ENCODE results near the gene LRRD1.
"Not testable (repeated sequence)": the region's sequence is repeated elsewhere in the genome, so short reads cannot be mapped to it uniquely, and the experiment has no call there.

Gene LRRD1

DNA sequence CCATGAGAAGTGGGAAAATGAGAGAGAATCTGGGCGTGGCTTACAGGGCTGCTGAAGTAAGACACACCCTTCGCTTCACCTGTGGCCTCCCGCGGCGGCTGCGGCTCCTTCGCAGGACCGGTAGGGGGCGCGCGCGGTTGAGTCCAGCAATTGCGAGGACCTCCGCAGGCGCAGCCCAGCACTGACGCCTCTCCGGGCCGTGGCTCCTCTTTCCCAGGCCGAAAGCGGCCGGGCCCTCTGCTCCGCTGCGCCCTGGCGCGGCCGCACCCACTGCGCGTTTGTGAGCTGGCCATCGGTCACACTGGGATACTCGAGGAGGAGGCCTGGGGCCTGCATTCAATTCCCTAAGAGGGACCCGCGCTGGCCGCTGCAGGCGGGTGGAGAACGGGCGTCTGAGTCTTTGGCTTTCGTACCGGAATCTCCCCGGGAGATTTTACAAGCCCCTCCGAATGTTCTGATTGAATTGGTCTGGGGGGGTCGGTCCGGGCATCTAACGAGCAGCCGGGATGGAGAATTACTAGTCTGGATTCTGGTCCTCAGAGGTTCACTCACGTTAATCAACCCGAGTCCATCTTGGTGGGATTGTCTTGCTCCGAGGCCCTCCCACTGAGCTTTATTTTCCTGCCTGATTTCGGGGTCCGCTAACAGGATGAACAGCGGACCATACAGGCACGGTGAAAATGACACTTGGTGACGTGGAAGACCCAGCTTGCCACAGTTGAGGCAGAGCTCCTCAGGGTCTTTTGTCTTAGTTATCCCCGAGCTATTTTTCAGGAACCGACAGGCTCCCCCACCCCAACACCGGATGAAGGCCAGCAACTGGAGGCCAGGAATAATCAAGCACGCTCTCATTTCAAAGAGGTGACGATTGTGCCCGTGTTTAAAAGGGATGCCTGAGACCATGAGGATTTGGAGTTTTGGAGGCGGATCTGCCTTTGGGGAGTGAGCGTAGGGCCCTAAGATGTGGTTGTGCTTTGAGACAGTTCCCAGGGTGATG is at the start of gene LRRD1:
TSS of gene LRRD1 (minus strand) at position 215 of the 997 bp plus-strand sequence. CDS start 13,940 bp downstream, outside the sequence.
- DNase-seq, result peak; percentile 93

DNA sequence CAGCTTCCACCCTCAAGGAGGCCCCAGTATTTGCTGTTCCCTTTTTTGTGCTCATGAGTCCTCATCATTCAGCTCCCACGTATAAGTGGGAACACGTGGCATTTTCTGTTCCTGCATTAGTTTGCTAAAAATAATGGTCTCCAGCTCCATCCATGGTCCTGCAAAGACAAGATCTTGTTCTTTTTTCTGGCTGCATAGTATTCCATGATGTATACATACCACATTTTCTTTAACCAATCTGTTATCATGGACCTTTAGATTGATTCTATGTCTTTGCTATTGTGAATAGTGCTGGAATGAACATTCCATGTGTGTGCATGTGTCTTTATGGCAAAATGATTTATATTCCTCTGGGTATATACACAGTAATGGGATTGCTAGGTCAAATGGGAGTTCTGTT is 49.8 kb upstream of the LRRD1 start:
- no peak for DNase-seq

DNA sequence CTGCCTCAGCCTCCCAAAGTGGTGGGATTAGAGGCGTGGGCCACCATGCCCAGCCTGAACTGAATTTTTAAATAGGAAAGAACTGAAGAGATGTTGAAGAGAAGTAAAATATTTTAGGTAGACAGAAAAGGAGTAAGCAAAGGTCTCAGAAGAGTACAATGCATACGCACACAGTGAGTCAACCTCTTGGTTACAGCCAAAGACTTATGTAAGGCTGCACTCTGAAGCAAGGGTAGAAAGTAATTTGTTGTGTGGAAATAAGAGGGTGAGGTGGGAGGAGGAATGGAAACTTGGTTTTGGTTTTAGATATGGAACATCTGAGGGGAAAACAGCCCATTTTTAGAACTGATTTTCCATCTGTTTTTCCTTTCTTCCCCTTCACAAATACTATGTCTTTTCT is 49.2 kb upstream of the LRRD1 start:
- DNase-seq, result no peak

DNA sequence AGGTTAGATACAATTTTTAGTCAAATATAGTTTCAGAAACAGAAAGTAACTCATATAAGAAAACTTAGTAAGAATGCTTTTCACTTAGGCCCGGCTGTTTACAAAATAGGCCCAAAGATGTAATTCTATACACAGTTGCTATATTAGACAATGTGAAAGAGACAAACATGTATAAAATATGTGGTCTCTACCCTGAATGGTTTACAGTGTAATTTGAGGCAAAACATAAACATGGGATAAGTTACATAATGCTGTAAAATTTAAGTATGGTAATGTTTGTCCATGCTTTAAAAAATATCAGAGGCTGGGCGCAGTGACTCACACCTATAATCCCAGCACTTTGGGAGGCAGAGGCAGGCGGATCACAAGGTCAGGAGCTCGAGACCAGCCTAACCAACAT is 48.0 kb upstream of the LRRD1 start:
- no peak for DNase-seq

DNA sequence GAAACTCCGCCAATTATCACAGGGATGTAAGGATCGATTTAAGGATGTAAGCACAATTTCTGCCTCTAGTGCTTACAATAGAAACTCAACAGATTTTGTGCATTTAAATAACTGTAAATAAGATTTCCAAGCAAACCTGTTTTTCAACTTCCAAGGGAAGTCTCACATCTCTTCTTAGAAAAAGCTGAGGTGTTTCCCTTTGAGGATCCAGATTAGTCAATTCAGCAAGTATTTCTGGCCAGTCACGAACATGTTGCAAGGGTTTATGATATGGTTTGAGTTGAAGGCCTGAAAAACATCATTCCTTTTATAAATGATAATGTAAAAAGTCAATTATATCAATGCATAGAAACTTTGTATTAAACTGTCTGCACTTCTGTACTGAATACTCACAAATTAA is 42.8 kb upstream of the LRRD1 start:
- DNase-seq, result no peak

DNA sequence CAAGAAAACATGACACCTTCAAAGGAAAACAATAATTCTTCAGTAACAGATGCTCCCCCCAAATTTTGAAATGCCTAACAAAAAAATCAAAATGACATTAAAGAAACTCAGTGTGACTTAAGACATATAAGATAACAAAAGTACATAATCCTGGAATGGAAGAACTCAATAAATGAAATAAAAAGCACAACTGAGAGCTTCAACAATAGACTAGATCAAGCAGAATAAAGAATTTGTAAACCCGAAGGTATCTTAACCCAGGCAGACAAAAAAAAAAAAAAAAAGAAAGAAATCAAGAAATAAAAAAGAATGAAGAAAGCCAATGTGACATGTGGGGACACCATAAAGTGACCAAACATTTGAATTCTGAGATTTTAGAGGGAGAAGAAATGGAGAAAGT is 27.7 kb upstream of the LRRD1 start:
- DNase-seq, result no peak

DNA sequence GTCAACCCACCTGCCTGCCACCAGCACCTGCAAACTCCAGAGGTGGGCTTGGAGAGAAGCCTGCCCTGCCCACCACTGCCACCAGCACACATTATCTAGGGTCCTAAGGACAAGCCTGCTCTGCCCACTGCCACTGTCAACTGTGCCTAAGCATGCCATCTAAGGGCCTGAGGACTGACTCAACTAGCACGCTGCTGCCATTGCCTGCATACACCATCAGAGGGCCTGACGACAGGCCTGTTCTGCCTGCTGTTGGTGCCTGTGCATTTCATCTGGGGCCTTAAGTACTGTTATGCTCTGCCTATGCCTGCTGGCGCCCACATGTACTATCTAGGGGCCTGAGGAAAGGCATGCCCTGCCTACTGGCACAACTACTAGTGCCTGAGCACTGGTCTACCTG is 27.0 kb upstream of the LRRD1 start:
- no peak for DNase-seq

DNA sequence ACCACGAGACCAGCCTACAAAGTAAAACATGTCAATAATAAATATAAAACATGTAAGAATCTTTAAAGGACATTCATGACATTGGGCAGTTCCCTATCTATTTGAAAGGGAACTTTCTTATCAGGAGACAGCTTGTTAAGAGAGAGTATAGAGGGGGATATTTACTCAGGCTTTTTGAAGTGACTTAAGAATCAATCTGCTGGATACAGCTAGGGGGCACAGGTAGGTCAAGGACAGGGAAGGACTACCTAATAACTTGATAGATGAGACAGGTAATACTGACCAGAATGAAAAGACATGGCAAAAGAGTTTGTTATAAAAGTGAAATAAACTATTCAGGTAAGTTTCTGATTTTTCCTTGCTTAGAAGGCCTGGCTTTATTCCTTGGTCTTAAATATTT is 21.8 kb upstream of the LRRD1 start:
- no peak for DNase-seq

DNA sequence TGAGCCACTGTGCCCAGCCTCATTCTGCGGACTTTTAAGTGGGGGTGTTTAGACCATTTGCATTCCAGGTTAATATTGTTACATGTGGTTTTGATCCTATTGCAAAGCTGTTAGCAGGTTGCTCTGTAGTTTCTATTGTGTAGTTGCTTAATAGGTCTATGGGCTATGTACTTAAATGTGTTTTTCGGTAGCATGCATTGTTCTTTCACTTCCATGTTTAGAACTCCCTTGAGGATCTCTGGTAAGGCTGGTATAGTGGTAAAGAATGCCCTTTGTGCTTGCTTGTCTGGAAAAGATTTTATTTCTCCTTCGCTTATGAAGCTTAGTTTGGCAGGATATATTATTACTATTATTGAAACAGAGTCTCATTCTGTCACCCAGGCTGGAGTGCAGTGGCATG is 13.4 kb upstream of the LRRD1 start:
- DNase-seq, result no peak

DNA sequence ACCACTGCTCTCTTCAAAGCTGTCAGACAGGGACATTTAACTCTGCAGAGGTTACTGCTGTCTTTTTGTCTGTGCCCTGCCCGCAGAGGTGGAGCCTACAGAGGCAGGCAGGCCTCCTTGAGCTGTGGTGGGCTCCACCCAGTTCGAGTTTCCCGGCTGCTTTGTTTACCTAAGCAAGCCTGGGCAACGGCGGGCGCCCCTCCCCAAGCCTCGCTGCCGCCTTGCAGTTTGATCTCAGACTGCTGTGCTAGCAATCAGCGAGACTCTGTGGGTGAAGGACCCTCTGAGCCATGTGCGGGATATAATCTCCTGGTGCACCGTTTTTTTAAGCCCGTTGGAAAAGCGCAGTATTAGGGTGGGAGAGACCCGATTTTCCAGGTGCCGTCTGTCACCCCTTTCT is 10.3 kb upstream of the LRRD1 start:
- not testable (repeated sequence) for DNase-seq

DNA sequence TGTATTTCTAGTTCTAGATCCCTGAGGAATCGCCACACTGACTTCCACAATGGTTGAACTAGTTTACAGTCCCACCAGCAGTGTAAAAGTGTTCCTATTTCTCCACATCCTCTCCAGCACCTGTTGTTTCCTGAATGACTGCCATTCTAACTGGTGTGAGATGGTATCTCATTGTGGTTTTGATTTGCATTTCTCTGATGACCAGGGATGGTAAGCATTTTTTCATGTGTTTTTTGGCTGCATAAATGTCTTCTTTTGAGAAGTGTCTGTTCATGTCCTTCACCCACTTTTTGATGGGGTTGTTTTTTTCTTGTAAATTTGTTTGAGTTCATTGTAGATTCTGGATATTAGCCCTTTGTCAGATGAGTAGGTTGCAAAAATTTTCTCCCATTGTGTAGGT is 5.4 kb upstream of the LRRD1 start:
- DNase-seq, result not testable (repeated sequence)

DNA sequence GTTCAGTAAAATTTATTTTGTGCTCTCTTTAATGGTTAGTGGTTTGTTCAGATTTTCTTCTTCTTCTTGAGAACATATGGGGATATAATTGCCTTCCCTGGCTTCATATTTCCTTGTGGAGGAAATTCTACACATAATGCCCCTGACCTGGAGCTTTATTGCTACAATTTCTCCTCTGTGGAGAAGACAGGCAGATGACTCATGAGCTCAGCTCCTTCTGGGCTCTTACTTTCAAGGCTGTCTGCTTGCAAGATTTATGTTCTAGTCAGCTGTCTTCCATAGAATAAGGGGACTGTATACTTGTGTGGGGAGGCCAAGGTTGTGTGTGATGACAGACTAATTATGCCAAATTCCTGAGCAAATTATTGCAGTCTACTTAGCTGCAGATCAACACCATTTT is 1.6 kb downstream of the LRRD1 start:
- no peak for DNase-seq

DNA sequence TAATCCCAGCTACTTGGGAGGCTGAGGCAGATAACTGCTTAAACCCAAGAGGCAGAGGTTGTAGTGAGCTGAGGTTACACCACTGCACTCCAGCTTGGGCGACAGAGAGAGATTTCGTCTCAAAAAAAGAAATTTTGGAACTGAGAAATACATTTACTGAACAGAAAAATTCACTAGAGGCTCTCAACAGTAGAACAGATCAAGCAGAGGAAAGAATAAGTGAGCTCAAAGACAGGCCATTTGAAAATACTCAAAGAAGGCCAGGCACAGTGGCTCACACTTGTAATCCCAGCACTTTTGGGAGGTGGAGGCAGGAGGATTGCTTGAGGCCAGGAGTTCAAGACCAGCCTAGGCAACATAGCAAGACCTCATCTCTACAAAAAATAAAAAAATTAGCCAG is 9.4 kb downstream of the LRRD1 start:
- not testable (repeated sequence) for DNase-seq

DNA sequence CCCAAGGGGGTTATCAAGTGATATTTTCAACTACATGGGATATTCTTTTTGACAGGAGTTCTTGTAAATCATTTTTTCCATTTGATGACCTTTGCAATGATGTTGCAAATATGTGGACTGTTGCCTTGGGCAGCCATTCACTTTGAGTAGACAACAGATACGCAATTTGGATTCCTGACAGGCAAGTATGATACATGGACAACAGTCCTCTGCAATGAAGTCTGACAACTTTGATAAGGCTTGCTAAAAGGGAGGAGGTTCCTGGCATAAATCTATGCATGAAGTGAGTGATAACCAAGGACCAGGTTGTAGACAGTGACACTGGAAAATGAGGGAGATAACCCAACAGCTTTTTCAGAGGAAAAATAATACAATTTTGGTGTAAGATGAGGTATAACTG is 17.7 kb downstream of the LRRD1 start:
- no peak for DNase-seq

DNA sequence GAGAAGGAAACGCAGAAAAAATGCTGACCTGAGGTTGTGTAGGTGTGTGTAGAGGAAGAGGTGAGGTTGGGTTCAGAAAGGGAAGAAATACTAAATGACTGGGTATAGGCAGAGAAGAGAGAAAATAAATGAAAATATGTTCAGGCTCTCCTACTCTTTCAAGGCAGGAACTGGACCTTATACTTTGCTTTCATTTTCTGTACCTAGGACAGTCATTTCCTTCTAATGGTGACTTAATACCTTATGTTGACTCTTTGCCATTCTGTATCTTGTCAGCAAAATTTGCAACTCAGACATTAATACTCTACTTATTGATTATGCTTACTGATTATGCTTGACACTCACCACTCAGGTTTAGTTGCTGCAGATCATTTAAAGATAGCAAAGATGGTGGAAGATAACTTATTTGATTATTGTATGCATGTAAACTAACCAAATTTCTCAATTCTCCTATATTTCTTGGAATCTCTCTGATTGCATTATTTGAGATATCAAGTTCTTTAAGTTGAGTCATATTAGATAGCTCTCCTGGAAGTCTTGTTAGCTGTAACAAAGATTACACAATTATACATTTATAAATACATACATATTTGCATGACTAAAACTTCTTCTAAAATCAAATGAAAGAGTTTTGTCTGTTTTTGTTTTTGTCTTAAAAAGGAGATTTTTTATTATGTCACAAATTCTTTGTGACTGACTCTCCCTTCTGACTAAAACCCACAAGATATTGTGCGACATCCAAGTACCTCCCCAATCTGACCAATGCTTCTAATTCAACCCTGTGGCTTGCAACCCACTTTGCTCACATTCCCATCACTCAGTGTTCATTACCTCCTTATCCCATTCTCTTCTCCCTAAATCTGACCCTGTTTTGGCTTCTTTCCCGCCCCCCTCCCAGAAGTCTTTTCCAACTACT is 20.0 kb downstream of the LRRD1 start:
- no peak for DNase-seq

DNA sequence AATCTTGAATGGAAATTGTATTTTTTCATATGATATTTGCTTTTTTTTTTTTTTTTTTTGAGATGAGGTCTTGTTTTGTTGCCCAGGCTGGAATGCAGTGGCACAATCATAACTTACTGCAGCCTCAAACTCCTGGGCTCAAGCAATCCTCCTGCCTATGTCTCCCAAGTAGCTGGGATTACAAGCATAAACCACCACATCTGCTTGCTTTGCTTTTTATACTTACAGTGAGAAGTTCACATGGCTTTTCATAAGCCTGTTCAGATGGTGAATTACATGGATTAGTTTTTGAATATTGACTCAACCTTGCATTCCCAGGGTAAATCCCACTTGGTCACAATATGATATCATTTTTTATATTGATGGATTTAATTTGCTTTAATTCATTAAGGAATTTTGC is 22.0 kb downstream of the LRRD1 start:
- DNase-seq, result no peak

DNA sequence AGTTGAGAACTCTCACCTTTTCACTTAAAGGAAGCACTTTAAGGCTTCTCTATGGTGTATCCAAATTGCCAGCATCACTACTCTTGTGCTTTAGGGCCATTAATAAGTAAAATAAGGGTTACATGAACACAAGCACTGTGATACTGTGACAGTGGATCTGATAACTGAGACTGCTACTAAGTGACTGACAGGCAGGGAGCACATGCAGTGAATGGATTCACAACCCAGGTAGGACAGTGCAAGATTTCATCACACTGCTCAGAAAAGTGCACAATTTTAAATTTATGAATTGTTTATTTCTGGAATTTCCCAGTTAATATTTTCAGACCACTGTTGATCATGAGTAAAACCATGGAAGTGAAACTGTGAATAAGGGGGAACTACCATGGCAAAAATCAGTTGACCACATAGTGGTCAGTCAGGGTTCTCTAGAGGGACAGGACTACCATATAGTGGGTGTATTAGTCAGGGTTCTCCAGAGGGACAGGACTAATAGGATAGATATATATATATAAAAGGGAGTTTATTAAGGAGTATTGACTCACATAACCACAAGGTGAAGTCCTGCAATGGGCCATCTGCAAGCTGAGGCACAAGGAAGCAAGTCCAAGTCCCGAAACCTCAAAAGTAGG is 23.7 kb downstream of the LRRD1 start:
- DNase-seq, result no peak

DNA sequence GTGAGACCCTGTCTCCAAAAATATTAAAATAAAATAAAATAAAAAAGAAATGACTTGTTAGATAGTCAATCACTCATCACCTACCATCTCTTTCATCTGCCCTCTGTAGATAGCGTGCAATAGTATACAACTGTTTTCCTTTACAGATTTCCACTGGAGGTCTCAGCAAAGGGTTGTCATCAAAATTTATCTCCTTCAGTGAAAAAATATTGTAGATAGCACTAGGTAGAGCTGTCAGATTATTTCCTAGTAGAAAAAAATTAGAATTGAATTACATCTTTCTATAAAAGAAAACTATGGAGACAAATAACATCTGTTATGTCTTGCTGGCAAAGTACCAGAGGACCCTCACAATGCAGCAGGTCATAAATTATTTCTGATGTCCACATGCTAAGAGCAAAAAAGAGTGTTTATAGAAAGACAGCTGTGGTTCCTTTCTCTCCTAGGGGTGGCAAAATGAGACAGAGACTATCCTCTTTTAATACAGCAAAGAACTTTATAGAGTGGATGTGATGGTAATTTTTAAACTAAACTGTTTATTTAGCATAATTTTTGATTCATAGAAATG is 28.4 kb downstream of the LRRD1 start:
- no peak for DNase-seq

DNA sequence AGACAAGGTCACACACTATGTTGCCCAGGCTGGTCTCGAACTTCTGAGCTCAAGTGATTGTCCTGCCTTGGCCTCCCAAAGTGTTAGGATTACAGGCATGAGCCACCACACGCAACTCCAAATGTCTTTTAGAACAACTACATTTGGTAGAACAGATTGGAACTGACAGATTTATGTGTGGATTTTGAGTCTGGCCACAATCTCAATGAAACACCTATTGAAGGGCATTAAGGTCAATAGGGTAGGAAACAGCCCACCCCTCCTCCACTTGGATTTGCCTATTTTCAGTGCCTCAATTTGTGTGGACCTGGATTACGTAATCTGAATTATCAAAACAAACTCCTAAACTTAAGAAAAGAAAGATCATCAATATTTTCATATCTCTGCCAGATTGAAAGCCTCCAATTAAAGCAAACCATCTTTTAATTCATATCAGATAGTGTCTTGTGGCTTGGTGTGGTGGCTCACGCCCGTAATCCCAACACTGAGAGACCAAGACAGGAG is 29.2 kb downstream of the LRRD1 start:
- no peak for DNase-seq

DNA sequence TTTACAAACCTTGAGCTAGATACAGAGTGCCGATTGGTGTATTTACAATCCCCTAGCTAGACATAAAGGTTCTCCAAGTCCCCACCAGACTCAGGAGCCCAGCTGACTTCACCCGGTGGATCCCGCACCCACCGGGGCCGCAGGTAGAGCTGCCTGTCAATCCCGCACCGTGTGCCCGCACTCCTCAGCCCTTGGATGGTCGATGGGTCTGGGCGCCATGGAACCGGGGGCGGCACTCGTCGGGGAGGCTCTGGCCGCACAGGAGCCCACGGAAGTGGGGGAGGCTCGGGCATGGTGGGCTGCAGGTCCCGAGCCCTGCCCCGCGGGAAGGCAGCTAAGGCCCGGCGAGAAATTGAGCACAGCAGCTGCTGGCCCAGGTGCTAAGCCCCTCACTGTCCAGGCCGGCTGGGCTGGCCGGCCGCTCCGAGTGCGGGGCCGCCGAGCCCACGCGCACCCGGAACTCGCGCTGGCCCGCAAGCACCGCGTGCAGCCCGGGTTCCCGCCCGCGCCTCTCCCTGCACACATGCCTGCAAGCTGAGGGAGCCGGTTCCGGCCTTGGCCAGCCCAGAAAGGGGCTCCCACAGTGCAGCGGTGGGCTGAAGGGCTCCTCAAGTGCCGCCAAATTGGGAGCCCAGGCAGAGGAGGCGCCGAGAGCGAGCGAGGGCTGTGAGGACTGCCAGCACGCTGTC is 35.6 kb downstream of the LRRD1 start:
- not testable (repeated sequence) for DNase-seq

DNA sequence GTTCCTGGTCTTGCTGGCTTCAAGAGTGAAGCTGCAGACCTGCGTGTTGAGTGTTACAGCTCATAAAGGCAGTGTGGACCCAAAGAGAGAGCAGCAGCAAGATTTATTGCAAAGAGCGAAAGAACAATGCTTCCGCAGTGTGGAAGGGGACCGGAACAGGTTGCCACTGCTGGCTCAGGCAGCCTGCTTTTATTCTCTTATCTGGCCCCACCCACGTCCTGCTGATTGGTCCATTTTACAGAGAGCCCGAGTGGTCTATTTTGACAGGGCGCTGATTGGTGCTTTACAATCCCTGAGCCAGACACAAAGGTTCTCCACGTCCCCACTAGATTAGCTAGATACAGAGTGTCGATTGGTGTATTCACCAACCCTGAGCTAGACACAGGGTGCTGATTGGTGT is 36.2 kb downstream of the LRRD1 start:
- not testable (repeated sequence) for DNase-seq

DNA sequence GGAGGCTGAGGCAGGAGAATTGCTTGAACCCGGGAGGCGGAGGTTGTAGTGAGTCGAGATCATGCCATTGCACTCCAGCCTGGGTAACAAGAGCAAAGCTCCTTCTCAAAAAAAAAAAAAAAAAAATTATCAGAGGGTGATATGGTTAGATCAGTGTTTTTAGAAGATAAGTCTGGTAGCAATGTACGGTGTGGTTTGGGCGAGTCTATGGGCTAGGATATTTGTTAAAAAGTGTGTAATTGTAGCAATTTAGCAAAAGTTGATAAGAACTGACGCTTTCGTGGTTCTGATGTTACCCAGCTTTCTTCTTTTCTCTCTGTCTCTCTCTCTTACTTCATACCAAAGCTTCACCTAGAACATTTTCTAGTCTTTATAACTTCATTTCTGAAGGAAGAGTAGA is 37.8 kb downstream of the LRRD1 start:
- DNase-seq, result no peak

Data from CD4-positive, alpha-beta T cell treated with Interleukin-17A for 4 hours (primary cell).